Karpas-422 (cell line): ENCODE data around the gene PRCP. TPM values are rescaled to one million over a fixed set of nuclear protein-coding genes. Genes with fewer than 3 reads are reported as not detected.
A peak's percentile ranks its signal among the peaks of the same experiment; 100 is the strongest.

Experiments used
- DNase-seq: peaks from one replicate; pipeline ENCODE4 v3.0.0-alpha.2; 2015
- H2AFZ ChIP-seq: fragments of 200-600 bp; sonication (generic); 2 replicates; pipeline ENCODE4 v1.6.1; 2014; ENCODE audit warnings: antibody characterized with exemption, low read length, mixed read lengths
- H3K27ac ChIP-seq: fragments of 200-600 bp; sonication (generic); 2 replicates; pipeline ENCODE4 v1.5.1; 2014; ENCODE audit warnings: mild to moderate bottlenecking, low read length, moderate library complexity
- H3K27me3 ChIP-seq: fragments of 200-600 bp; sonication (generic); 2 replicates; pipeline ENCODE4 v1.6.1; 2014; ENCODE audit warnings: low read length, mixed read lengths
- H3K36me3 ChIP-seq: fragments of 200-600 bp; sonication (generic); 2 replicates; pipeline ENCODE4 v1.6.1; 2014; ENCODE audit warnings: low read length, mixed read lengths; ENCODE audit not compliant: insufficient read depth
- H3K4me1 ChIP-seq: fragments of 200-600 bp; sonication (generic); 2 replicates; pipeline ENCODE4 v1.6.1; 2014; ENCODE audit warnings: mild to moderate bottlenecking, low read length, mixed read lengths
- H3K4me2 ChIP-seq: fragments of 200-600 bp; sonication (generic); 2 replicates; pipeline ENCODE4 v1.6.1; 2014; ENCODE audit warnings: low read length, low read depth, mild to moderate bottlenecking; ENCODE audit not compliant: poor library complexity, severe bottlenecking
- H3K4me3 ChIP-seq: fragments of 200-600 bp; sonication (generic); 2 replicates; pipeline ENCODE4 v1.5.1; 2014; ENCODE audit warnings: mild to moderate bottlenecking, antibody characterized with exemption, low read length, mixed read lengths
- H3K79me2 ChIP-seq: fragments of 200-600 bp; sonication (generic); 2 replicates; pipeline ENCODE4 v1.6.1; 2014; ENCODE audit warnings: mild to moderate bottlenecking, low read length, mixed read lengths
- H3K9ac ChIP-seq: fragments of 200-600 bp; sonication (generic); 2 replicates; pipeline ENCODE4 v1.6.0; 2014; ENCODE audit warnings: low read length
- H3K9me2 ChIP-seq: fragments of 200-600 bp; sonication (generic), shearing (Covaris generic); replicated peaks from 2 replicates; pipeline ENCODE4 v1.6.0; 2014; ENCODE audit warnings: mild to moderate bottlenecking, low read length, moderate library complexity; ENCODE audit not compliant: insufficient read depth
- H3K9me3 ChIP-seq: fragments of 300-700, 200-600 bp; sonication (generic); 2 replicates; pipeline ENCODE4 v1.6.1; 2014; ENCODE audit warnings: low read length, mixed read lengths
- H4K20me1 ChIP-seq: fragments of 200-600 bp; sonication (generic); 2 replicates; pipeline ENCODE4 v1.6.1; 2014; ENCODE audit warnings: mild to moderate bottlenecking, antibody characterized with exemption, low read length, low read depth; ENCODE audit not compliant: insufficient read depth
- total RNA-seq: library from RNA; depleted of rRNA; stranded (reverse); fragments of >200 nt; shearing (Covaris generic); gene quantifications from 2 replicates; pipeline ENCODE4 v1.2.3, GENCODE V29; 2014; ENCODE audit warnings: low replicate concordance

The PRCP gene
- total RNA-seq, 1 experiment from 2014 or later: 46.1 TPM

DNA sequence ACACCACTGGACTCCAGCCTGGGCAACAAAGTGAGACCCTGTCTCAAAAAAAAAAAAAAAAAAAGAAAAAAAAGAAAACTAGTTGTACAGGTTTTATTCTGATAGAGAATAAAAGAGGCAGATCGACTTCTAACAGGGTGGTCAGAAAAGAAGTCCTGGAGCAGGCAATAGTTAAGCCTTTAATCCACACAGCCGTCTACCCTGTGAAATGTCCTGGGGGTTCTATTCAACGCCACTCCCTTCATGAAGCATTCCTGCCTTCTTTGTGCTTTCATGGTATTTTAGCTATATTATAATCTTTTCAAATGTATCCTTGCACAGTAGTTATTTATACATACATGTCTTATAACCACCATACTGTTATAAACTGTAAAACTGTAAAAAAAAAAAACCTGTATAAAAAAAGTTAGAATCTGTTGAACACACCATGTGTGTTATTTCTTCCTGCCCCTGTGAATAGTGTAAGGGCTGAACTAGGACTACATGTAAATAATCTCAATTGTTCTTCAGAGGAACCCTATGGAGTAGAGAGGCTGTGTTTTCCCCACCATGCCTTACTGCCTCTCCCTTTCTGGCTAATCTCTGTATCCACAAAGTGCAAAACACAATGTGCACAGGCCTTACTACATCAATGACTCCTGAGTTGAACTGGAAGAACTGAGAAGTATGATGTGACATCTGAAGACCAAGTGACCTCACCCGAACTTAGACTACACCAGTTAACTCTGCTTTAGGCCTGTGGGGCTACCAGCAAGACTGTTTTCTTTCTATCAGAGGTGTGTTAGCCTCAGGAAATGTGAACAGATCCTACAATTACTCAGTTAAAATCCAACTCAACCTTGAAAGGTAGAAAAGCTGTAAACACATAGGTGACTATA lies 25.3 kb downstream of the PRCP start:
- Histone ChIP-seq H3K79me2 (no peaks in the 10 kb centered on the region), H3K27ac (no peak overlapping the region), H4K20me1 (peaks cover 11% of the 10 kb centered on the region; the same call in 1 of the 2 replicates), H3K4me3 (no peak overlapping the region), H3K9me3 (no peaks in the 10 kb centered on the region; the same call in 1 of the 2 replicates), H3K9me2 (no peaks in the 10 kb centered on the region), H3K4me2 (no peak overlapping the region), H3K9ac (no peak overlapping the region), H3K4me1 (no peaks in the 10 kb centered on the region), H3K36me3 (no peaks in the 10 kb centered on the region), H3K27me3 (no peaks in the 10 kb centered on the region), H2AFZ (no peak overlapping the region)
- DNase-seq: no peak

DNA sequence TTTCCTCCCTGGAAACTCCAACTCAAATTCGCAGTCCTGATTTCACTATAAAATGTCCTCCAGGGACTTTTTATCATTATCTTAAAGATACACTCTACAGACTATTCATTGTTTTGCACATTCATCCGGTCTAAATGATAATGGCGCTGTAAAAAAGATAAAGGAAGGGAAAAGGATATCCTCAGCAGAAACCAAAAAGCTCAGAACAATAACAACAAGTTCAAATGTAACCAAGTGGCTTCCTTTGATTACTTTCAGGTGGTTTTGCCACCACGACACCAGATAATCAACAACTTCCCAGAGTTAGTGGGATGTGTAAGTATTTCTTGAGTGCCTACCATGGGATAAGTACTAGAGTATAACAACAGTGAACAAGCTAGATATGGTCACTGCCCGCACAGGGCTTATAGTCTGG lies 26.3 kb downstream of the PRCP start:
- H3K9me2 ChIP-seq: no peaks in the 10 kb centered on the region
- no peaks in the 10 kb centered on the region; the same call in 1 of the 2 replicates for H3K9me3 ChIP-seq
- no peak overlapping the region for H3K4me2 ChIP-seq
- DNase-seq: no peak
- H3K27me3 ChIP-seq: no peaks in the 10 kb centered on the region
- no peak overlapping the region for H3K27ac ChIP-seq
- no peaks in the 10 kb centered on the region for H3K79me2 ChIP-seq
- H3K36me3 ChIP-seq: no peaks in the 10 kb centered on the region
- no peak overlapping the region for H3K4me3 ChIP-seq
- peaks cover 11% of the 10 kb centered on the region; the same call in 1 of the 2 replicates for H4K20me1 ChIP-seq
- H2AFZ ChIP-seq: no peak overlapping the region
- no peak overlapping the region for H3K9ac ChIP-seq
- no peaks in the 10 kb centered on the region for H3K4me1 ChIP-seq

DNA sequence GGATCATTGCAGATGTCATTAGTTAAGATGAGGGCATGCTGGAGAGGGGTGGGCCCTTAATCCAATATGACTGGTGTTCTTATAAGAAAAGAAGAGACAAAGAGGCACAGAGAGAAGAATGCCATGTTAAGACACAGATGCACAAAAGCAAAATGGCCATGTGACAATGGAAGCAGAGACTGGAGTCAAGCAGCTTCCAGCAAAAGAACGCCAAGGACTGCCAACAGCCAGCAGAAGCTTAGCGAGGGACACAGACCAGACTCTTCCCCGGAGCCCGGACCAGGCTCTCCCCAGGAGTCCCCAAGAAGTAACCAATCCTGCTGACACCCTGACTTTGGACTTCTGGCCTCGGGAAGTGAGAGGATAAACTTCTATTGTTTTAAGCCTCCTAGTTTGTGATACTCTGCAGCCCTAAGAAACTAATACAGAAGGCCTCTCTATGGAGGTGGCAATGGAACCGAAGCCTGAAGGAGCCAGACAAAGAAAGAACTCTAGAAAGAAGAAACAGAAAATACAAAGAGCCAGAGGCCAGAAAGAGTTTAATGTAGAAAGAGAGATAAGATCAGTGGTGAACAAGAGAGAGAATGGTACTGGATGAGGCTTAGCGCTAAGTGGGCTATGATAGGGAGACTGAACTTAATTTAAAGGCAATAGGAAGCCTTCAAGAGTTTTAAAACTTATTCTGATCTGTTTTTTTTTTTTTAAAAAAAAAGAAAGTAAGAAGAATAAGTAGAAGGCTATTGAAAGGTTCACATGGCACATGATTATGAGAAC lies 27.7 kb downstream of the PRCP start:
- no peak overlapping the region for H3K4me2 ChIP-seq
- H3K4me1 ChIP-seq: peaks cover 2% of the 10 kb centered on the region
- no peak overlapping the region for H3K9ac ChIP-seq
- H2AFZ ChIP-seq: no peak overlapping the region
- H3K79me2 ChIP-seq: no peaks in the 10 kb centered on the region
- no peaks in the 10 kb centered on the region for H3K36me3 ChIP-seq
- H3K27me3 ChIP-seq: no peaks in the 10 kb centered on the region
- H3K27ac ChIP-seq: no peak overlapping the region
- no peak overlapping the region for H3K4me3 ChIP-seq
- no peak for DNase-seq
- no peaks in the 10 kb centered on the region for H3K9me2 ChIP-seq
- no peaks in the 10 kb centered on the region for H3K9me3 ChIP-seq
- peaks cover 11% of the 10 kb centered on the region; the same call in 1 of the 2 replicates for H4K20me1 ChIP-seq

DNA sequence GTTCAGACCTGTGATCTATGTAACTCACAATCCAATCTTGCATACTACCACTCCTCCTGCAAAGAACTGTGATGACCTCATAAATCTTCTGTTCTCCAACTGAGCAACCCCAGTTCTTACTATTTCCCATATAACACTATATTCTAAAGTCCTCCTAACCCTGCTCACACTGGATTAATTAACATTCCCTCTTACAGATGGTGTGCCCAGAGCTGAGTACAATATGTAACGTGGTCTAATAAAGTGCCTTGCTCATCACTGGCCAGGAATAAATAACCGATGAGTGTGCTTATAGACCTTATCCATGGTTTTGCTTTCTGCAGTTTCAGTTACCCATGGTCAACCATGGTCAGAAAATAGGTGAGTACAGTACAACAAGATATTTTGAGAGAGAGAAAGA lies 28.6 kb downstream of the PRCP start:
- Histone ChIP-seq H4K20me1 (peaks cover 11% of the 10 kb centered on the region; the same call in 1 of the 2 replicates), H3K4me1 (peaks cover 7% of the 10 kb centered on the region), H3K9ac (no peak overlapping the region), H3K27ac (no peak overlapping the region), H3K9me3 (no peaks in the 10 kb centered on the region), H2AFZ (no peak overlapping the region), H3K79me2 (no peaks in the 10 kb centered on the region), H3K9me2 (no peaks in the 10 kb centered on the region), H3K36me3 (no peaks in the 10 kb centered on the region), H3K27me3 (no peaks in the 10 kb centered on the region), H3K4me2 (no peak overlapping the region), H3K4me3 (no peak overlapping the region)
- DNase-seq: no peak

DNA sequence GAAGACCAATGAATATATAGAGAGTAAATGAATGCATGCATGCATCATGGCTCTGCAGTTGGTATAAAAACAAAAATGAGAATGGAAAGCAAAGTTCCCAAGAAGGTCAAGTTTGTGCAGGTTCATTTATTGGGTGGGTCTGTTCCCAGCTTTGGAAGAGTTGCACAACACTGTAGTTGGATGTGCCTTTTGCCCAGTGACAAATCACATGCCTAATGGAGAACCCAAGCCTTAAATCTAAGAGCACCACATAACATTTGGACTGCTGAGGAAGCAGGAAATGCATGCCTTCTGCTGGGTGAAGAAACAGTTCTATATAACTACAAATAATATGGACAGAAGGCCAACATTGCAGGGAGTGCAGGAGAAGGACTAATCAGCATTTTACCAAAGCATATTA lies 30.6 kb downstream of the PRCP start:
- H3K27ac ChIP-seq: no peak overlapping the region
- no peak overlapping the region for H3K9ac ChIP-seq
- H3K4me2 ChIP-seq: no peak overlapping the region
- peaks cover 17% of the 10 kb centered on the region; the same call in 1 of the 2 replicates for H4K20me1 ChIP-seq
- H3K9me3 ChIP-seq: no peaks in the 10 kb centered on the region
- peaks cover 10% of the 10 kb centered on the region for H3K4me1 ChIP-seq
- no peak for DNase-seq
- H3K36me3 ChIP-seq: no peaks in the 10 kb centered on the region
- H2AFZ ChIP-seq: no peak overlapping the region
- no peaks in the 10 kb centered on the region for H3K79me2 ChIP-seq
- H3K4me3 ChIP-seq: no peak overlapping the region
- H3K27me3 ChIP-seq: no peaks in the 10 kb centered on the region
- no peaks in the 10 kb centered on the region for H3K9me2 ChIP-seq

DNA sequence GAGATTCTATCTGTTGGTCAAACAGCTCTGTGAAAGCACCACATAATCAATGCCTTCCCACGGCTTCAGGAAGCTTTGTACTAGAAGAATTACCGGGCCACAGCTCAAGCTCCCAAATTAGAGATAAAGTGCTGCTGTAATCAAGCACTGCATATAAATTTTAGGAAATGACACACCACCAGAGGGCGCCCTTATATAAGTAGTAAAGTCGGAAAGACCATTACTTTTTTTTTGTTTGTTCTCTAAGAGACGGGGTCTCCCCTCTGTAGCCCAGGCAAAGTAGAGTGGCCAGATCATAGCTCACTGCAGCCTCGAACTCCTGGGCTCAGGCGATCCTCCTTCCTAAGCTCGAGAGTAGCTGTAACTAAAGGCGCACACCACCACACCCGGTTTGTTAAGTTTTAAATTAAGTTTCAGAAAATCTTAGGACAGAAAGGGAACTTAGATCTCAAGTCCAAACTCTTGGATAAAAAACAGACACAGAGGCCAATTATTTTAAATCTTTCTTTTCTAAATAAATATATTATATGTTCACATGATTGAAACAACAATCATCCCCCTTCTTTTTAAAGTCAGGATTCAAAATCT lies 32.6 kb downstream of the PRCP start:
- Histone ChIP-seq H3K9me3 (no peaks in the 10 kb centered on the region), H3K27me3 (no peaks in the 10 kb centered on the region), H3K36me3 (no peaks in the 10 kb centered on the region), H2AFZ (no peak overlapping the region), H3K4me2 (peak overlapping the region; percentile 48), H3K27ac (no peak overlapping the region), H4K20me1 (peaks cover 26% of the 10 kb centered on the region), H3K4me1 (peaks cover 14% of the 10 kb centered on the region), H3K79me2 (no peaks in the 10 kb centered on the region), H3K9me2 (no peaks in the 10 kb centered on the region), H3K4me3 (no peak overlapping the region), H3K9ac (no peak overlapping the region)
- peak; percentile 96 for DNase-seq

DNA sequence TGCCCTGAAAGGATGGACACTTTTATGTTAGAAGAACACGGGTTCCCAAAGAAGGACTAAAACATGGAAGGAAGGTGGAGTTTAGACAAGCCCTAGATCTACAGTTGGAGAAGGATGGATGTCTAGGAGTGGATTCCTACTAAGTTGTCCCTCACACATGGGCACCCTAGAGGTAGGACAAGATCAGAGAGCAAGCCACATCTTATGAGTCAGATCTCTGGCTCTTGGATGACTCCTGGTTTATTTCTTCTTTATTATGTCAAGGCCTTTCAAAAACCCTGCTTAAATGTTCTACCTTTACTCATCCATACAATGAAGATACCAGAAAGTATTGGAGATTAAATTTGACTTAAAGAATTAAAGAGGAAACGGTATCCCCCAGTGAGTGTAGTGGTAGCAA lies 34.4 kb downstream of the PRCP start:
- Histone ChIP-seq H2AFZ (no peak overlapping the region), H3K27ac (no peak overlapping the region), H3K9me3 (no peaks in the 10 kb centered on the region)

DNA sequence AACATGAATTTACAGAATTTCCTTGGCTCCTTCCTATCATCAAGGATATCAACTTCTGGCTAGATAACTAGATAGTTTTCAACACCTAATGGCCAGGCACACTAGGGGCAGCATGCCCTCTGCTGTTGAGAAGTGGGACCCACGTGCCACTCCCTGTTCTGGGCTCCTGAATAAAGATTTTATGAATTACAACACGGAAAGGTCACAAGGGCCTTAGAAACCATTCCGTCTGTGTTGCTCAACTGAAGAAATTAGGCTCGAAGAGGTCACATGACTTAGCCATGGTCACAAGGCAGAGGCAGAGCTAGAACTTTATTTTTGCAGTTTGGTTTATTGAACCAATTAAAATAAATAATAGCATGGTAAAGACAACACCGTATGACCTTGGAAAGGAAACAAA lies 36.0 kb downstream of the PRCP start:
- Histone ChIP-seq H3K9me3 (no peaks in the 10 kb centered on the region), H3K27me3 (no peaks in the 10 kb centered on the region), H3K4me3 (no peak overlapping the region), H3K36me3 (no peaks in the 10 kb centered on the region), H3K4me1 (peaks cover 25% of the 10 kb centered on the region), H3K79me2 (no peaks in the 10 kb centered on the region), H3K4me2 (peak overlapping the region; percentile 40), H3K9ac (no peak overlapping the region), H3K27ac (no peak overlapping the region), H3K9me2 (no peaks in the 10 kb centered on the region), H2AFZ (no peak overlapping the region), H4K20me1 (peaks cover 24% of the 10 kb centered on the region)
- DNase-seq: peak; percentile 89

More for the DNA sequence above, 34.4 kb downstream of the PRCP start:
- H3K4me1 ChIP-seq: peaks cover 22% of the 10 kb centered on the region
- no peak overlapping the region for H3K4me3 ChIP-seq
- H3K27me3 ChIP-seq: no peaks in the 10 kb centered on the region
- H3K79me2 ChIP-seq: no peaks in the 10 kb centered on the region
- H4K20me1 ChIP-seq: peaks cover 20% of the 10 kb centered on the region
- H3K36me3 ChIP-seq: no peaks in the 10 kb centered on the region
- no peak overlapping the region for H3K9ac ChIP-seq
- no peak overlapping the region for H3K4me2 ChIP-seq
- DNase-seq: no peak
- H3K9me2 ChIP-seq: no peaks in the 10 kb centered on the region
